Prostate gland (tissue), 2 donors: ENCODE data around the gene ATP8B3. TPM values are rescaled to one million over a fixed set of nuclear protein-coding genes. Genes with fewer than 3 reads are reported as not detected.

Experiments
- DNase-seq: peaks from one replicate; pipeline ENCODE4 v3.0.0-alpha.2; 2019; ENCODE audit warnings: low spot score
- H3K27ac ChIP-seq, 2 donors: fragments of 200-600 bp; sonication (generic); 2 replicates each; pipeline ENCODE4 v1.5.1; 2017 to 2019
- H3K27me3 ChIP-seq: fragments of 200-600 bp; sonication (generic); replicated peaks from 2 replicates; pipeline ENCODE4 v1.5.1; 2019; ENCODE audit not compliant: insufficient read depth
- H3K36me3 ChIP-seq, 2 donors: fragments of 200-600 bp; sonication (generic); 1 replicate in 1 of 2; 2 replicates in 1 of 2; pipeline versions ENCODE4 v1.5.1 to v1.8.1; 2017 to 2019
- H3K4me1 ChIP-seq: fragments of 200-600 bp; sonication (generic); replicated peaks from 2 replicates; pipeline ENCODE4 v1.5.1; 2019
- H3K4me3 ChIP-seq, 2 donors: fragments of 200-600 bp; sonication (generic); 2 replicates each; pipeline ENCODE4 v1.5.1; 2017 to 2019
- H3K9me3 ChIP-seq: fragments of 200-600 bp; sonication (generic); 2 replicates; pipeline ENCODE4 v1.5.1; 2017
- CTCF ChIP-seq, 4 experiments: fragments of 200-600 bp in 2 of 4; fragments of 450-650 bp in 2 of 4; sonication (generic) in 2 of 4; IDR thresholded peaks; 1 replicate in 3 of 4; 2 replicates in 1 of 4; pipeline ENCODE4 v1.5.1; 2016 to 2019; ENCODE audit warnings: antibody characterized with exemption in 4 of 4, mild to moderate bottlenecking in 2 of 4, moderate library complexity in 2 of 4
- POLR2A ChIP-seq: fragments of 450-650 bp; IDR thresholded peaks from one replicate; pipeline ENCODE4 v1.6.1; 2016; ENCODE audit warnings: antibody characterized with exemption, mild to moderate bottlenecking
- POLR2AphosphoS5 ChIP-seq: sonication (generic); formaldehyde crosslinking; IDR thresholded peaks from one replicate; pipeline ENCODE4 v1.6.1; 2017; ENCODE audit warnings: antibody characterized with exemption
- WGBS: methylation state at CpG from one replicate; pipeline ENCODE4 v1.1.5; 2018; 5-methylcytosine and 5-hydroxymethylcytosine counted together
- intact Hi-C: fragments of 100-400 bp; cut with DNase I; formaldehyde crosslinking; loops from one replicate; pipeline ENCODE4 v1.14.2; 2022
- microRNA counts, 2 donors: library from miRNA; unstranded; fragments of <30 nt; microRNA quantifications; one replicate each; lab custom pipeline; 2016 to 2017
- microRNA-seq: library from miRNA; unstranded; fragments of <30 nt; microRNA quantifications from one replicate; pipeline ENCODE4, GENCODE V29; 2016
- total RNA-seq, 2 donors: library from RNA; depleted of rRNA; stranded (reverse); fragments of >200 nt; gene quantifications; one replicate each; pipeline ENCODE4 v1.1.0, GENCODE V29; 2016

Gene ATP8B3
- total RNA-seq, 2 donors from 2014 or later, result 0.18 to 4.7 TPM

GRCh38 chr19:1736927-1737326, 75.1 kb downstream of the ATP8B3 start:
- Histone ChIP-seq H3K27me3 (peaks cover 12% of the 10 kb centered on the region), H3K36me3 (no peaks in the 10 kb centered on the region), H3K9me3 (no peaks in the 10 kb centered on the region), H3K27ac (no peak overlapping the region), H3K4me1 (no peaks in the 10 kb centered on the region), H3K4me3 (no peak overlapping the region)
- TF ChIP-seq CTCF (IDR thresholded peaks at IDR 0.05) (no peak), POLR2AphosphoS5 (no peak), POLR2A (no peak)
- WGBS, result 24% methylated on average over 22 of the region's 22 CpGs
- intact Hi-C loops, result no loop called here
- no peak for DNase-seq

- H3K4me3 ChIP-seq, result no peak overlapping the region
- no peak overlapping the region for H3K27ac ChIP-seq
- H3K4me1 ChIP-seq, result no peaks in the 10 kb centered on the region
- intact Hi-C loops, result no loop called here
- no peaks in the 10 kb centered on the region for H3K9me3 ChIP-seq
- no peaks in the 10 kb centered on the region for H3K36me3 ChIP-seq
- WGBS, result 69% methylated on average over 3 of the region's 3 CpGs
- no peak for DNase-seq
- TF ChIP-seq CTCF (IDR thresholded peaks at IDR 0.05) (no peak), POLR2AphosphoS5 (no peak), POLR2A (no peak)
- H3K27me3 ChIP-seq, result peaks cover 12% of the 10 kb centered on the region
Observed at GRCh38 chr19:1736280-1736679, 75.8 kb downstream of the ATP8B3 start.

GRCh38 chr19:1734321-1734966, 77.6 kb downstream of the ATP8B3 start:
- Histone ChIP-seq H3K27ac (no peak overlapping the region), H3K9me3 (no peaks in the 10 kb centered on the region), H3K36me3 (no peaks in the 10 kb centered on the region), H3K4me1 (no peaks in the 10 kb centered on the region), H3K4me3 (no peak overlapping the region), H3K27me3 (peaks cover 18% of the 10 kb centered on the region)
- WGBS, result 13% methylated on average over 28 of the region's 28 CpGs
- no peak for DNase-seq
- no peak for TF ChIP-seq CTCF (IDR thresholded peaks at IDR 0.05)
- no peak for TF ChIP-seq POLR2A
- no peak for TF ChIP-seq POLR2AphosphoS5
- intact Hi-C loops, result no loop called here

MicroRNAs within 50 kb of the gene (microRNA counts, 767-probe panel; counts per million panel counts)
- 0 to 431 counts per million in 2 donors for microRNA hsa-miR-1909-3p (lab: Ali Mortazavi, UCI)

Small RNA genes lying within 50 kb of the gene (microRNA-seq; reads per million reads assigned to microRNA genes)
- 0.34 reads per million for gene MIR1909

Other genes with a start within 250 kb of the ATP8B3 start
- 10 to 100 TPM; 60.6 to 87.0 TPM for gene MEX3D, start 244.0 kb downstream of the ATP8B3 start, total RNA-seq
- gene MBD3, start 219.4 kb downstream of the ATP8B3 start, total RNA-seq, result 100 to 1,000 TPM; 100 to 166 TPM
- gene UQCR11, start 206.8 kb downstream of the ATP8B3 start, total RNA-seq, result 100 to 1,000 TPM in 1 of 2 donors, 10 to 100 TPM in 1; 87.1 to 108 TPM
- 100 to 1,000 TPM in 1 of 2 donors, 10 to 100 TPM in 1; 91.5 to 332 TPM for gene TCF3, start 159.7 kb downstream of the ATP8B3 start, total RNA-seq
- not detected for gene ONECUT3, start 58.8 kb downstream of the ATP8B3 start, total RNA-seq
- gene REXO1, start 36.2 kb upstream of the ATP8B3 start, total RNA-seq, result 10 to 100 TPM; 29.8 to 59.1 TPM
- 10 to 100 TPM in 1 of 2 donors, 1 to 10 TPM in 1; 8.4 to 22.8 TPM for gene KLF16, start 51.3 kb upstream of the ATP8B3 start, total RNA-seq
- 100 to 1,000 TPM; 131 to 146 TPM for gene ABHD17A, start 73.2 kb upstream of the ATP8B3 start, total RNA-seq
- gene ADAT3, start 93.1 kb upstream of the ATP8B3 start, total RNA-seq, result 10 to 100 TPM; 17.3 to 25.1 TPM
- 100 to 1,000 TPM; 161 to 248 TPM for gene SCAMP4, start 93.1 kb upstream of the ATP8B3 start, total RNA-seq
- 100 to 1,000 TPM in 1 of 2 donors, 10 to 100 TPM in 1; 56.5 to 107 TPM for gene CSNK1G2, start 128.9 kb upstream of the ATP8B3 start, total RNA-seq
- gene BTBD2, start 203.4 kb upstream of the ATP8B3 start, total RNA-seq, result 100 to 1,000 TPM; 116 to 136 TPM
- 100 to 1,000 TPM; 141 to 189 TPM for gene MKNK2, start 239.0 kb upstream of the ATP8B3 start, total RNA-seq